GM18909 (cell line): ENCODE data around the gene PDGFD.
A peak's percentile ranks its signal among the peaks of the same experiment; 100 is the strongest.

Experiments used
- ATAC-seq: cut with Tn5 transposase; IDR thresholded peaks from one replicate; pipeline ENCODE4 v1.9.1; 2021; ENCODE audit warnings: mild to moderate bottlenecking; ENCODE audit not compliant: unreplicated experiment, poor library complexity

PDGFD gene

GRCh38 chr11:104098132-104098531 lies 65.8 kb downstream of the PDGFD start:
- peak; percentile 62 for ATAC-seq

GRCh38 chr11:104096900-104097299 lies 67.0 kb downstream of the PDGFD start:
- no peak for ATAC-seq

- ATAC-seq = no peak
These were observed 68.2 kb downstream of the PDGFD start for GRCh38 chr11:104095791-104096190.

- no peak for ATAC-seq
These were observed 69.4 kb downstream of the PDGFD start for GRCh38 chr11:104094576-104094975.

GRCh38 chr11:104093426-104094280 lies 70.3 kb downstream of the PDGFD start:
- ATAC-seq = no peak

- no peak for ATAC-seq
These were observed 71.2 kb downstream of the PDGFD start for GRCh38 chr11:104092744-104093143.

- ATAC-seq = no peak
These were observed 72.5 kb downstream of the PDGFD start for GRCh38 chr11:104091281-104092096.

- no peak for ATAC-seq
These were observed 73.2 kb downstream of the PDGFD start for GRCh38 chr11:104090767-104091166.

- ATAC-seq = no peak
These were observed 74.5 kb downstream of the PDGFD start for GRCh38 chr11:104089481-104089880.

- ATAC-seq = no peak
These were observed 77.3 kb downstream of the PDGFD start for GRCh38 chr11:104086621-104087020.

- ATAC-seq = no peak
These were observed 85.0 kb downstream of the PDGFD start for GRCh38 chr11:104078995-104079394.

GRCh38 chr11:104078245-104078644 lies 85.7 kb downstream of the PDGFD start:
- ATAC-seq = no peak

- no peak for ATAC-seq
These were observed 87.5 kb downstream of the PDGFD start for GRCh38 chr11:104076455-104076854.

- no peak for ATAC-seq
These were observed 88.2 kb downstream of the PDGFD start for GRCh38 chr11:104075706-104076105.

- no peak for ATAC-seq
These were observed 88.9 kb downstream of the PDGFD start for GRCh38 chr11:104075091-104075490.

- ATAC-seq = peak; percentile 96
These were observed 89.8 kb downstream of the PDGFD start for GRCh38 chr11:104073950-104074705.

GRCh38 chr11:104067534-104067933 lies 96.4 kb downstream of the PDGFD start:
- no peak for ATAC-seq

- ATAC-seq = no peak
These were observed 99.8 kb downstream of the PDGFD start for GRCh38 chr11:104064034-104064630.

GRCh38 chr11:104061853-104062521 lies 102.0 kb downstream of the PDGFD start:
- ATAC-seq = no peak

- peak; percentile 86 for ATAC-seq
These were observed 103.1 kb downstream of the PDGFD start for GRCh38 chr11:104060820-104061219.
